ENCODE results near the gene NTRK1. TPM values are rescaled to one million over a fixed set of nuclear protein-coding genes. Genes with fewer than 3 reads are reported as not detected.

The NTRK1 gene
- total and polyA plus RNA-seq, 2 of the 13 experiments (the other 11 are each of a cell fraction or from before 2014, with no cell fraction given): not detected

GRCh38 chr1:156901966-156902915 lies 41.6 kb downstream of the NTRK1 start:
- H3K9me3 ChIP-seq (ENCODE audit: low read length): no peaks in the 10 kb centered on the region
- H2AFZ ChIP-seq (ENCODE audit: low read length): no peak overlapping the region
- H3K36me3 ChIP-seq (replicated peaks in 1 of 2; ENCODE audit: control insufficient read depth in 1 of 2, insufficient read depth in 2 of 2, low read length in 2 of 2): no peaks in the 10 kb centered on the region
- CTCF ChIA-PET (ENCODE audit: low intra/inter-chr PET ratio, low total read pairs): no interaction called here
- intact Hi-C loops (cut with micrococcal nuclease; ENCODE audit: unreplicated experiment): no loop called here
- no peak overlapping the region for H3K4me2 ChIP-seq (ENCODE audit: low read depth, low read length)
- DNase-seq (ENCODE audit: low spot score) (no peak), FAIRE-seq (no peak), ATAC-seq (no peak)
- peaks cover 22% of the 10 kb centered on the region for H3K4me1 ChIP-seq (ENCODE audit: insufficient read depth, low read length)
- H3K79me2 ChIP-seq (ENCODE audit: insufficient read depth, low read length): no peaks in the 10 kb centered on the region
- H3K27me3 ChIP-seq (ENCODE audit: control insufficient read depth in 1 of 2, insufficient read depth in 2 of 2, low read length in 2 of 2): peaks cover 7 to 89% of the 10 kb centered on the region in 2 experiments
- POLR2A ChIA-PET: no interaction called here
- no peak overlapping the region for H3K9ac ChIP-seq (ENCODE audit: insufficient read depth, low read depth, low read length)
- 16% methylated on average over 21 of the region's 23 CpGs for WGBS (ENCODE audit: low lambda C conversion rate)
- no TSS peak for BruUV-seq (replicated peaks)
- no peak for TF ChIP-seq HOXA5 (CRISPR knock-in tag; IDR thresholded peaks at IDR 0.05)
- no peak for TF ChIP-seq STAT6 (CRISPR knock-in tag; IDR thresholded peaks at IDR 0.05; ENCODE audit: borderline replicate concordance)
- no peak for TF ChIP-seq HOXD1 (CRISPR knock-in tag; IDR thresholded peaks at IDR 0.05)
- no peak for TF ChIP-seq ATRX (CRISPR knock-in tag; IDR thresholded peaks at IDR 0.05; ENCODE audit: borderline replicate concordance)
- no peak for TF ChIP-seq SUZ12 (IDR thresholded peaks at IDR 0.05; ENCODE audit: low read depth, low read length)
- no peak for TF ChIP-seq HCFC1 (IDR thresholded peaks at IDR 0.05; ENCODE audit: low read depth, low read length)
- in situ Hi-C loops (cut with HindIII; ENCODE audit: extremely low pct_ligation_motif_present, low pct_unique_long_range_greater_than_20kb): no loop called here
- H4K20me1 ChIP-seq (ENCODE audit: insufficient read depth, low read length): no peaks in the 10 kb centered on the region
- no peak overlapping the region for H3K4me3 ChIP-seq (replicated peaks in 1 of 3; ENCODE audit: insufficient read depth in 1 of 3, low read depth in 2 of 3, low read length in 3 of 3)
- H3K27ac ChIP-seq (ENCODE audit: extremely low read length, insufficient read depth, low read length): no peak overlapping the region

Measured in HepG2 (cell line).